GM21786 (cell line): ENCODE results near the gene BTK.
"Not testable (repeated sequence)": the region's sequence is repeated elsewhere in the genome, so short reads cannot be mapped to it uniquely, and the experiment has no call there.

Source experiments
- ATAC-seq: cut with Tn5 transposase; IDR thresholded peaks from one replicate; pipeline ENCODE4 v1.9.1; 2021; ENCODE audit not compliant: unreplicated experiment

The BTK gene

DNA sequence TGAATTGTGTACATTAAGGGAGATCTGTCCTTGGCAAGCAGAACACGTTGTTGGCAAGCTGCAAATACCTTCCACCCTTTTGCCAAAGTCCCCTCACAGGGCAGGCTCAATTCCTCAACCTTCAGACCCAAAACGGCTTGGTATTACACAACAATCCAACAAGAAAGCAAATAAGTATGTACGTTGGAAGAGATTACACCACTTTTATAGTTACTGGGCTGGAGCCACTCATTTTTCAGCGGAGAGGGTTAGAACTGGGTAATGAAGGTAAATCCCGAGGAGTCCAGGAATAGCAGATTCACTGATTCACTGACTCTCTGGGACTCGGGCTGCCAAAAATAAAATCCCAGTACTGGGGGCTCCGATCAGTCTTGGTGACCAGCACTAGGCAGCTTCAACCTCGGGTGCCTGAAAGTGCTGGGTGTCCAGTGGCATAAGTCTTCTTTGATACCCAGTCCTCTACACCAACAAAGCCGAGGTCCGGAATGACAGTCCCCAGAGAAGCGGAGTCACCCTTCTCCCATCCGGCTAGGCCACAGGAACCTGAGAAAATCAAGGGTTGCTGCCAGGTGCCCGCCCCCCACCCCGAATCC, 38.0 kb downstream of the BTK start:
- peak; percentile 3 for ATAC-seq

DNA sequence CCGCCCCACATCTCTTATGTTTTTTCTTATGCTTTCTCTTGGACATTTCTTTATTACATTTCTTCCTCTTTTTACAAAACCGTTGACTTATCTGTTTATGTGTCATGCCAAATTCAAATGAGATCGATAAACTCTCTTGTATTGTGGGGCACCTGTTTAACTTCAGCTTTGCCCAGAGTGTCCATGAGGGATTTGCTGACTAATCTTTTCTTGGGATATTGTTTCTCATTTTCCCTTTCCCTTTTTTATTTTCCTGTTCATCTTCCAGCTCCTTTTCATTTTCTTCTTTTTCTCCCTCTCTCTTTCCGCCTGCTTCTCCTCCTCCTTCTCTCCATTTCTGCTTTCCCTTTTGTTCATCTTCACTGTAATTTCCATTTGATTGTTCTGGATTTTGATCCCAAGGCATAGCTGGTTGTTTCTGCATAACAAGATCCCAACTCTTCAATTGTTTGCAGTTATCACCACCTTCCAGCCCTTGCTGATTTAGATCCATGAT, 48.2 kb downstream of the BTK start:
- ATAC-seq = no peak

DNA sequence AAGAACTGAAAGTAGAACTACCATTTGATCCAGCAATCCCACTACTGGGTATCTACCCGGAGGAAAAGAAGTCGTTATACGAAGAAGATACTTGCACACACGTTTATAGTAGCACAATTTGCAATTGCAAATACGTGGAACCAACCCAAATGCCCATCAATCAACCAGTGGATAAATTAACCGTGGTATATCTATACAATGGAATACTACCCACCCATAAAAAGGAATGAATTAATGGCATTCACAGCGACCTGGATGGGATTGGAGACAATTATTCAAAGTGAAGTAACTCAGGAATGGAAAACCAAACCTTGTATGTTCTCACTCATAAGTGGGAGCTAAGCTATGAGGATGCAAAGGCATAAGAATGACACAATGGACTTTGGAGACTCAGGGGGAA, 51.7 kb downstream of the BTK start:
- not testable (repeated sequence) for ATAC-seq

DNA sequence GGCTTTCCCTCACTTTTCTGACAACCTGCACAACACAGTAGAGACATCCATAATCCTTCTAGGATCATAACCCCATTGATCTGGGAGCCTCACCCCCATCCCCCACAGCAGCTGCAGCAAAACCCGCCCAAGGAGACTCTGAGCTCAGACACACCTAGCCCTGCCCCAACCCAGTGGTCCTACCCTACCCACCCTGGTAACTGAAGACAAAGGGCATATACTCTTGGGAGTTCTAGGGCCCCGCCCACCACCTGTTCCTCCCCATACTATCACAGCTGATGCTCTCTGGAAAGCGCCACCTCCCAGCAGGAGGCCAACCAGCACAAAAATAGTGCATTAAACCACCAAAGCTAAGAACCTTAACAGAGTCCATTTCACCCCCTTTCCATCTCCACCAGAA, 59.4 kb downstream of the BTK start:
- ATAC-seq = not testable (repeated sequence)

DNA sequence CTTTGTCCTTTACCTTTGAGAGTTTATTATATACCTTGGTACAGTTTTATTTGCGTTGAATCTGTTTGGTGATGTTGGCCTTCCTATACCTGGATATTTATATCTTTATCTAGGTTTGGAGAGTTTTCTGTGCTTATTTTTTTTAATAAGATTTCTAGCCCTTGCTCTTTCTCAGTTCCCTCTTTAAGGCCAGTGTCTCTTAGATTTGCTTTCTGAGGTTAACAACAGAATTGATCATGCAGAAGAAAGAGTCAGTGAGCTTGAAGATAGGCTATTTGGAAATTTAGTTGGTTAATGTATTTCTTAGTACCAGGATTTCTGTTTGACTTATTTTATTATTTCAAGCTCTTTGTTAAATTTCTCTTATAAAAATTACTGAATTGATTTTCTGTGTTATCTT, 82.2 kb downstream of the BTK start:
- no peak for ATAC-seq
